Progenitor cell of endocrine pancreas (in vitro differentiated cells): ENCODE measurements around the gene HEXB. TPM values are rescaled to one million over a fixed set of nuclear protein-coding genes. Genes with fewer than 3 reads are reported as not detected.
"Not testable (repeated sequence)": the region's sequence is repeated elsewhere in the genome, so short reads cannot be mapped to it uniquely, and the experiment has no call there.

Source experiments
- DNase-seq: peaks from one replicate; pipeline ENCODE4 v3.0.0; 2021; ENCODE audit warnings: low spot score; ENCODE audit not compliant: unreplicated experiment
- H3K27ac Mint-ChIP-seq: 2 replicates; pipeline ENCODE4 v1.8.0; 2021; ENCODE audit warnings: mild to moderate bottlenecking, moderate library complexity, mixed read lengths
- H3K27me3 Mint-ChIP-seq: 2 replicates; pipeline ENCODE4 v1.8.0; 2021; ENCODE audit warnings: mixed read lengths
- H3K36me3 Mint-ChIP-seq: 2 replicates; pipeline ENCODE4 v1.8.0; 2022; ENCODE audit warnings: mixed read lengths; ENCODE audit not compliant: insufficient read depth
- H3K4me1 Mint-ChIP-seq: 2 replicates; pipeline ENCODE4 v1.8.0; 2021; ENCODE audit warnings: low read depth, mixed read lengths
- H3K4me3 Mint-ChIP-seq: 2 replicates; pipeline ENCODE4 v1.8.0; 2021; ENCODE audit warnings: low read depth, mild to moderate bottlenecking, moderate library complexity, mixed read lengths
- H3K9me3 Mint-ChIP-seq: 2 replicates; pipeline ENCODE4 v1.8.0; 2021; ENCODE audit warnings: low read depth, mixed read lengths
- total RNA-seq: library from RNA; stranded (reverse); gene quantifications from 2 replicates; pipeline ENCODE4 v1.2.1, GENCODE V29; 2021
- TF ChIP-seq, protein P1 (sequence below): fragments of 200-600 bp; sonication (generic); IDR thresholded peaks from one replicate; pipeline ENCODE4 v1.5.0; 2021; ENCODE audit warnings: antibody characterized with exemption, mild to moderate bottlenecking; ENCODE audit not compliant: unreplicated experiment

Gene HEXB
- total RNA-seq, 1 donor from 2014 or later: 59.9 TPM

- Mint-ChIP-seq H3K9me3 (no peaks in the 10 kb centered on the region), H3K4me1 (no peaks in the 10 kb centered on the region), H3K27ac (no peak overlapping the region), H3K27me3 (no peaks in the 10 kb centered on the region), H3K36me3 (peaks cover 24% of the 10 kb centered on the region), H3K4me3 (no peak overlapping the region)
- TF ChIP-seq, protein P1, sequence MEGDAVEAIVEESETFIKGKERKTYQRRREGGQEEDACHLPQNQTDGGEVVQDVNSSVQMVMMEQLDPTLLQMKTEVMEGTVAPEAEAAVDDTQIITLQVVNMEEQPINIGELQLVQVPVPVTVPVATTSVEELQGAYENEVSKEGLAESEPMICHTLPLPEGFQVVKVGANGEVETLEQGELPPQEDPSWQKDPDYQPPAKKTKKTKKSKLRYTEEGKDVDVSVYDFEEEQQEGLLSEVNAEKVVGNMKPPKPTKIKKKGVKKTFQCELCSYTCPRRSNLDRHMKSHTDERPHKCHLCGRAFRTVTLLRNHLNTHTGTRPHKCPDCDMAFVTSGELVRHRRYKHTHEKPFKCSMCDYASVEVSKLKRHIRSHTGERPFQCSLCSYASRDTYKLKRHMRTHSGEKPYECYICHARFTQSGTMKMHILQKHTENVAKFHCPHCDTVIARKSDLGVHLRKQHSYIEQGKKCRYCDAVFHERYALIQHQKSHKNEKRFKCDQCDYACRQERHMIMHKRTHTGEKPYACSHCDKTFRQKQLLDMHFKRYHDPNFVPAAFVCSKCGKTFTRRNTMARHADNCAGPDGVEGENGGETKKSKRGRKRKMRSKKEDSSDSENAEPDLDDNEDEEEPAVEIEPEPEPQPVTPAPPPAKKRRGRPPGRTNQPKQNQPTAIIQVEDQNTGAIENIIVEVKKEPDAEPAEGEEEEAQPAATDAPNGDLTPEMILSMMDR: no peak
- DNase-seq: no peak
Measured at GRCh38 chr5:74722271-74722670, 37.2 kb downstream of the HEXB start.

DNA sequence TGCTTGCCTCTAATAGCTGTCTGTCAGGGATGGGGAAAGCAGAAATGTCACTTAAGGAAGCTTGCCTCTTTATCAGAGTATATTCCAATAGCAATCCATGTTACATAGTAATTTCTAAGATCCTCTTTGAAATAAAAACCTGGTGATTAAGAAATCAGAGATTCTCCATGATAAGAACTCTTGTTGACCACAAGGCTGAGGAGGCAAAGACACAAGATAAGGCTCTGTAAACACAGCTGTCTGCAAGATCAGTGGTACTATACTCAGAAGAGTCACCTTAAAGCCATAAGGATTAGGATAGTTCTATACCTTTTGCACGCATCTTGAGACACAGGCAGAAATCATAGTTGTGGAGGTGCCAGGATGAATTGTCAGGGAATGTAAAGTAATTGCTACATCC is 40.3 kb downstream of the HEXB start:
- Mint-ChIP-seq H3K27me3 (no peaks in the 10 kb centered on the region), H3K27ac (no peak overlapping the region), H3K4me3 (no peak overlapping the region), H3K4me1 (no peaks in the 10 kb centered on the region), H3K36me3 (peaks cover 26% of the 10 kb centered on the region), H3K9me3 (no peaks in the 10 kb centered on the region)
- no peak for DNase-seq
- TF ChIP-seq, protein P1: no peak

DNA sequence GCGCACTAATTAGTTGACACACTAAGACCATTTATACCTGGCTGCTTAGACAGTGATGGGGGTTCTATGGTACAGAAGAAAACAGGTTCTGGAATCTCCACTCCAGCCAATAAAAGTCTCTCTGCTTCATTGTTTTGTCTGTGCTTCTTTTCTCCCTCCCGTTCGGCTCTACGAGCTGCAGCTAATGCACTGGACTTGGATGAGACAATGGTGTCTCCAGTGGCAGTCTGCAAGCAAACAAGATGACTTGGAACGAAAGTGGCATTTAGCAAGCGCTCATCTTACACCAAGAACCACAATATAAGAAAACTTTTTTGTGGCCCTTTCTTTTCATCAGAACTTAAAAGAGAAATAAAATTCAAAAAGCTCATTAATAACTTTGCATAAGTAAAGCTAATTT is 51.7 kb downstream of the HEXB start:
- H3K4me1 Mint-ChIP-seq: peaks cover 4% of the 10 kb centered on the region
- H3K9me3 Mint-ChIP-seq: no peaks in the 10 kb centered on the region
- DNase-seq: no peak
- no peaks in the 10 kb centered on the region for H3K27me3 Mint-ChIP-seq
- no peak overlapping the region for H3K27ac Mint-ChIP-seq
- H3K4me3 Mint-ChIP-seq: no peak overlapping the region
- peaks cover 12% of the 10 kb centered on the region for H3K36me3 Mint-ChIP-seq
- TF ChIP-seq, protein P1: no peak

- H3K27me3 Mint-ChIP-seq: no peaks in the 10 kb centered on the region
- TF ChIP-seq, protein P1: no peak
- H3K4me1 Mint-ChIP-seq: peaks cover 2% of the 10 kb centered on the region
Measured at GRCh38 chr5:74738406-74738805, 53.4 kb downstream of the HEXB start.

GRCh38 chr5:74748742-74749141 is 63.7 kb downstream of the HEXB start:
- H3K4me3 Mint-ChIP-seq, H3K27me3 Mint-ChIP-seq, DNase-seq, H3K27ac Mint-ChIP-seq, H3K4me1 Mint-ChIP-seq, H3K9me3 Mint-ChIP-seq: not testable (repeated sequence)
- H3K36me3 Mint-ChIP-seq: peaks cover 19% of the 10 kb centered on the region

More at GRCh38 chr5:74738406-74738805, 53.4 kb downstream of the HEXB start:
- no peak for DNase-seq
- Mint-ChIP-seq H3K36me3 (peaks cover 13% of the 10 kb centered on the region), H3K27ac (no peak overlapping the region), H3K9me3 (no peaks in the 10 kb centered on the region), H3K4me3 (no peak overlapping the region)

DNA sequence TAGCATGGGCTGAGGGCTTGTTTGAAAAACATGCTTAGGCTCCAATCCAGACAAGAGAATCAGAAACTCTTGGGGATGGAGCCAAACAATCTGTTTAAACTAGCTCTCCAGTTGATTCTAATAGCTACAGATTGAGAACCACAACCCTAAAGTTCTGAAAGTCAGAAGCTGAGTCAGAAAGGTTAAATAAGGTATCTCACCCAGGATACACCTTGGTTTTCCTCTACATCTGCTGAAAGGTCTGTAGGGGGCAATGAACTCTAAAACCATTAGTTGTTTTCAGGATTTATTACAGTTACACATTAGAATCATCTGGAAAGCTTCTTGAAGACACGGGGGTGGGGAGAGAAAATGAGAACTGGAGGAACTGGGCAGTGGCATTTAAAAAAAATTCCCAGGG is 76.2 kb downstream of the HEXB start:
- no peak overlapping the region for H3K27ac Mint-ChIP-seq
- H3K9me3 Mint-ChIP-seq: peaks cover 5% of the 10 kb centered on the region
- no peak overlapping the region for H3K4me3 Mint-ChIP-seq
- TF ChIP-seq, protein P1: no peak
- no peak for DNase-seq
- no peaks in the 10 kb centered on the region for H3K27me3 Mint-ChIP-seq
- H3K36me3 Mint-ChIP-seq: peaks cover 16% of the 10 kb centered on the region
- peaks cover 9% of the 10 kb centered on the region for H3K4me1 Mint-ChIP-seq
